Panc1 (cell line): ENCODE data around the gene PARP11.

Source experiments
- POLR2AphosphoS5 ChIP-seq: IDR thresholded peaks from 2 replicates; pipeline ENCODE4 v1.6.1; 2012; ENCODE audit warnings: mild to moderate bottlenecking, low read depth, low read length, moderate library complexity
- REST ChIP-seq, 2 experiments: IDR thresholded peaks; 2 replicates each; pipeline ENCODE4 v1.6.1; 2011 to 2012; ENCODE audit warnings: low read depth in 2 of 2, control low read depth in 1 of 2, low read length in 1 of 2, mild to moderate bottlenecking in 1 of 2, moderate library complexity in 1 of 2; ENCODE audit not compliant: insufficient read depth in 1 of 2
- SIN3A ChIP-seq: IDR thresholded peaks from 2 replicates; pipeline ENCODE4 v1.6.1; 2012; ENCODE audit warnings: low read depth, mild to moderate bottlenecking, low read length, moderate library complexity, borderline replicate concordance; ENCODE audit not compliant: insufficient read depth
- TCF7L2 ChIP-seq: IDR thresholded peaks from 2 replicates; pipeline ENCODE4 v1.6.1; 2011; ENCODE audit warnings: mild to moderate bottlenecking, low read depth, low read length, inconsistent platforms
- TF ChIP-seq, protein P1 (sequence below): fragments of 450-650 bp; IDR thresholded peaks from 2 replicates; pipeline ENCODE4 v1.5.1; 2017; ENCODE audit warnings: mild to moderate bottlenecking

GRCh38 chr12:3842517-3842916 lies 30.7 kb downstream of the PARP11 start:
- TF ChIP-seq, protein P1, sequence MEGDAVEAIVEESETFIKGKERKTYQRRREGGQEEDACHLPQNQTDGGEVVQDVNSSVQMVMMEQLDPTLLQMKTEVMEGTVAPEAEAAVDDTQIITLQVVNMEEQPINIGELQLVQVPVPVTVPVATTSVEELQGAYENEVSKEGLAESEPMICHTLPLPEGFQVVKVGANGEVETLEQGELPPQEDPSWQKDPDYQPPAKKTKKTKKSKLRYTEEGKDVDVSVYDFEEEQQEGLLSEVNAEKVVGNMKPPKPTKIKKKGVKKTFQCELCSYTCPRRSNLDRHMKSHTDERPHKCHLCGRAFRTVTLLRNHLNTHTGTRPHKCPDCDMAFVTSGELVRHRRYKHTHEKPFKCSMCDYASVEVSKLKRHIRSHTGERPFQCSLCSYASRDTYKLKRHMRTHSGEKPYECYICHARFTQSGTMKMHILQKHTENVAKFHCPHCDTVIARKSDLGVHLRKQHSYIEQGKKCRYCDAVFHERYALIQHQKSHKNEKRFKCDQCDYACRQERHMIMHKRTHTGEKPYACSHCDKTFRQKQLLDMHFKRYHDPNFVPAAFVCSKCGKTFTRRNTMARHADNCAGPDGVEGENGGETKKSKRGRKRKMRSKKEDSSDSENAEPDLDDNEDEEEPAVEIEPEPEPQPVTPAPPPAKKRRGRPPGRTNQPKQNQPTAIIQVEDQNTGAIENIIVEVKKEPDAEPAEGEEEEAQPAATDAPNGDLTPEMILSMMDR: no peak
- TF ChIP-seq TCF7L2: no peak
- no peak for TF ChIP-seq POLR2AphosphoS5
- no peak for TF ChIP-seq REST (IDR thresholded peaks at IDR 0.05; ENCODE audit: insufficient read depth in 1 of 2, low read depth in 2 of 2, low read length in 1 of 2)
- no peak for TF ChIP-seq SIN3A
